C4-2B (cell line): ENCODE results near the gene BTD.
"Not testable (repeated sequence)": the region's sequence is repeated elsewhere in the genome, so short reads cannot be mapped to it uniquely, and the experiment has no call there.

ENCODE experiments used
- CTCF ChIP-seq: fragments of 450-650 bp; conservative IDR thresholded peaks from 2 replicates; pipeline ENCODE4 v1.5.1; 2017; ENCODE audit warnings: mild to moderate bottlenecking
- ZFX ChIP-seq: fragments of 450-650 bp; IDR thresholded peaks from 2 replicates; pipeline ENCODE4 v1.6.1; 2017

- TF ChIP-seq CTCF, ZFX: not testable (repeated sequence)
Observed at GRCh38 chr3:15604584-15604983, 3.0 kb downstream of the BTD start.
